Caco-2 (cell line): Measurements from ENCODE around the gene MAPK4. TPM values are rescaled to one million over a fixed set of nuclear protein-coding genes. Genes with fewer than 3 reads are reported as not detected.

Source experiments
- BruUV-seq: library from RNA; stranded (reverse); fragments of 400-500 nt; replicated peaks from 2 replicates; lab custom pipeline; 2021; lab: Mats Ljungman, UMichigan
- CTCF ChIA-PET: fragments of 300-600 bp; sonication (Branson Sonifier 250); formaldehyde crosslinking; loops from one replicate; lab custom pipeline; 2022; ENCODE audit warnings: antibody characterized with exemption; lab: Charles Lee
- POLR2A ChIA-PET: fragments of 300-600 bp; sonication (Branson Sonifier 250); formaldehyde crosslinking; loops from one replicate; lab custom pipeline; 2022; ENCODE audit warnings: antibody characterized with exemption; lab: Charles Lee
- DNase-seq, 2 experiments: peaks; one replicate each; pipeline versions ENCODE4 v3.0.0 to v3.0.0-alpha.2; 2020 to 2022
- H3K27me3 ChIP-seq: replicated peaks from 2 replicates; pipeline ENCODE4 v1.6.0; 2011; ENCODE audit warnings: low read length; ENCODE audit not compliant: control insufficient read depth, insufficient read depth
- H3K36me3 ChIP-seq: 2 replicates; pipeline ENCODE4 v1.5.1; 2011; ENCODE audit warnings: low read length; ENCODE audit not compliant: control insufficient read depth, insufficient read depth
- H3K4me1 ChIP-seq: fragments of 250-450 bp; sonication (Bioruptor Pico); 2 replicates; pipeline ENCODE4 v1.5.1; 2020; ENCODE audit warnings: mild to moderate bottlenecking
- H3K4me3 ChIP-seq: 2 replicates; pipeline ENCODE4 v1.5.1; 2011; ENCODE audit warnings: low read depth, mild to moderate bottlenecking, control low read depth, low read length
- H3K9me3 ChIP-seq: fragments of 250-450 bp; sonication (Bioruptor Pico); 2 replicates; pipeline ENCODE4 v1.5.1; 2020; ENCODE audit warnings: mild to moderate bottlenecking, moderate library complexity
- H3K27ac Mint-ChIP-seq: one replicate; pipeline ENCODE4 v1.8.0; 2022; ENCODE audit warnings: mixed read lengths; ENCODE audit not compliant: unreplicated experiment
- H3K27me3 Mint-ChIP-seq: one replicate; pipeline ENCODE4 v1.8.0; 2022; ENCODE audit warnings: mixed read lengths; ENCODE audit not compliant: insufficient read depth, unreplicated experiment
- H3K36me3 Mint-ChIP-seq: one replicate; pipeline ENCODE4 v1.8.0; 2022; ENCODE audit warnings: mild to moderate bottlenecking, mixed read lengths; ENCODE audit not compliant: insufficient read depth, unreplicated experiment
- H3K4me1 Mint-ChIP-seq: one replicate; pipeline ENCODE4 v1.8.0; 2022; ENCODE audit warnings: low read depth, mixed read lengths; ENCODE audit not compliant: unreplicated experiment
- H3K4me3 Mint-ChIP-seq: one replicate; pipeline ENCODE4 v1.8.0; 2022; ENCODE audit warnings: mild to moderate bottlenecking, moderate library complexity, mixed read lengths; ENCODE audit not compliant: unreplicated experiment
- H3K9me3 Mint-ChIP-seq: one replicate; pipeline ENCODE4 v1.8.0; 2022; ENCODE audit warnings: mixed read lengths; ENCODE audit not compliant: unreplicated experiment
- intact Hi-C: fragments of 100-400 bp; cut with micrococcal nuclease; formaldehyde crosslinking; loops from one replicate; pipeline ENCODE4 v1.10.0; 2022; ENCODE audit not compliant: unreplicated experiment
- total RNA-seq: library from RNA; stranded (reverse); gene quantifications from 2 replicates; pipeline ENCODE4 v1.2.3, GENCODE V29; 2022
- TF ChIP-seq, protein P1 (sequence below), 2 experiments: fragments of 200-600 bp in 1 of 2; IDR thresholded peaks; 1 replicate in 1 of 2; 2 replicates in 1 of 2; pipeline versions ENCODE4 v1.5.1 to v1.8.0; 2011 to 2022; ENCODE audit warnings: antibody characterized with exemption in 1 of 2, control low read depth in 1 of 2, inconsistent platforms in 1 of 2, low read depth in 1 of 2, low read length in 1 of 2, mild to moderate bottlenecking in 1 of 2, moderate library complexity in 1 of 2; ENCODE audit not compliant: insufficient read depth in 1 of 2, severe bottlenecking in 1 of 2, unreplicated experiment in 1 of 2

The MAPK4 gene
- total RNA-seq, 1 experiment from 2014 or later = 0.88 TPM

DNA sequence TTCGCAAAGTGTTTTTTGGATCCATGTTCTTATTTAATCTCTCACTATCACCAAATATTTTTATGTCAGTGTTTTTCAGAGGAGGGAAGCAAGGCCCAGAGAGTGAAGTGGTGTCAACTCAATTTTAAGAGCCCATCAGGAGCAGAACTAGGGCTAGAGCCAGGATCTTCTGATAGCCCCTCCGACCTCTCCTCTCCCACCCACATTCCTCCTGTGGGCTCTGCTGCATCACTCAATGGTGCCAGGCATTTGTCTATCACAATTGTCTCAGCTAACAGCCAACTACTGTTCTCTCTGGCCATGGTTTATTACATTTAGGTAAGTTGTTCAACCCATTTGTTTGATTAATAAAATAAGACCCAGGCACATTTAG is 68.6 kb downstream of the MAPK4 start:
- Mint-ChIP-seq H3K9me3 (no peaks in the 10 kb centered on the region), H3K27me3 (no peaks in the 10 kb centered on the region), H3K4me3 (no peak overlapping the region), H3K27ac (no peak overlapping the region), H3K4me1 (peaks cover 6% of the 10 kb centered on the region), H3K36me3 (no peaks in the 10 kb centered on the region)
- H3K36me3 ChIP-seq = no peaks in the 10 kb centered on the region
- DNase-seq = no peak
- no peaks in the 10 kb centered on the region for H3K27me3 ChIP-seq
- CTCF ChIA-PET = no interaction called here
- TF ChIP-seq, protein P1, sequence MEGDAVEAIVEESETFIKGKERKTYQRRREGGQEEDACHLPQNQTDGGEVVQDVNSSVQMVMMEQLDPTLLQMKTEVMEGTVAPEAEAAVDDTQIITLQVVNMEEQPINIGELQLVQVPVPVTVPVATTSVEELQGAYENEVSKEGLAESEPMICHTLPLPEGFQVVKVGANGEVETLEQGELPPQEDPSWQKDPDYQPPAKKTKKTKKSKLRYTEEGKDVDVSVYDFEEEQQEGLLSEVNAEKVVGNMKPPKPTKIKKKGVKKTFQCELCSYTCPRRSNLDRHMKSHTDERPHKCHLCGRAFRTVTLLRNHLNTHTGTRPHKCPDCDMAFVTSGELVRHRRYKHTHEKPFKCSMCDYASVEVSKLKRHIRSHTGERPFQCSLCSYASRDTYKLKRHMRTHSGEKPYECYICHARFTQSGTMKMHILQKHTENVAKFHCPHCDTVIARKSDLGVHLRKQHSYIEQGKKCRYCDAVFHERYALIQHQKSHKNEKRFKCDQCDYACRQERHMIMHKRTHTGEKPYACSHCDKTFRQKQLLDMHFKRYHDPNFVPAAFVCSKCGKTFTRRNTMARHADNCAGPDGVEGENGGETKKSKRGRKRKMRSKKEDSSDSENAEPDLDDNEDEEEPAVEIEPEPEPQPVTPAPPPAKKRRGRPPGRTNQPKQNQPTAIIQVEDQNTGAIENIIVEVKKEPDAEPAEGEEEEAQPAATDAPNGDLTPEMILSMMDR (IDR thresholded peaks at IDR 0.05; ENCODE audit: insufficient read depth in 1 of 2, low read depth in 1 of 2, low read length in 1 of 2, severe bottlenecking in 1 of 2, unreplicated experiment in 1 of 2) = no peak
- intact Hi-C loops = no loop called here
- H3K9me3 ChIP-seq = no peaks in the 10 kb centered on the region
- H3K4me3 ChIP-seq = no peak overlapping the region
- no peaks in the 10 kb centered on the region for H3K4me1 ChIP-seq
- POLR2A ChIA-PET = no interaction called here
- BruUV-seq = no TSS peak

DNA sequence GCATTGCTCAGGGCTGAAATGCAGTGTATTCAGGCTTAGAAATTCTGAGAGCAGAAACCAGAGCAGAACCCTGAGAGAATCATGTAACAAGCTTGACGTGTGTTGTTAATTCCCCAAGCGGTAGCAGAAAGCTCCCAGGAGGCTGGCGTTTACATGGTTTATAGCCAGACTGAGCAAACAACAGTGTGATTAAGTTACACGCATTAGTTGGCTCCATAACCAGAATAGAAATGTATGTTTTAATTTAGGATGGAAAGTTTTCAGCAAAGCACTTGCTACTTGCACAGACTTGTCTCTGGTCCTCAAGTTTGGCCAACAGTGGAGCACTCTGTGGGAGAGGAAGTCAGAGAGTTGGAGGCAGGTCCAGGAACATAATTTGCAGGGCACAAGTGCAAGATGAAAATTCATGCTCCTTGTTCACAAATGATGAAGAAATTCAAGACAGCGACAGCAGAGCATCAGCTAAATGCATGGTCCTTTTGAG is 69.3 kb downstream of the MAPK4 start:
- ChIA-PET POLR2A (no interaction called here), CTCF (no interaction called here)
- no peaks in the 10 kb centered on the region for H3K9me3 Mint-ChIP-seq
- intact Hi-C loops = no loop called here
- Histone ChIP-seq H3K4me3 (no peak overlapping the region), H3K9me3 (no peaks in the 10 kb centered on the region), H3K4me1 (no peaks in the 10 kb centered on the region), H3K36me3 (no peaks in the 10 kb centered on the region), H3K27me3 (no peaks in the 10 kb centered on the region)
- no TSS peak for BruUV-seq
- no peak for DNase-seq
- H3K36me3 Mint-ChIP-seq = no peaks in the 10 kb centered on the region
- peaks cover 6% of the 10 kb centered on the region for H3K4me1 Mint-ChIP-seq
- TF ChIP-seq, protein P1 (IDR thresholded peaks at IDR 0.05; ENCODE audit: insufficient read depth in 1 of 2, low read depth in 1 of 2, low read length in 1 of 2, severe bottlenecking in 1 of 2, unreplicated experiment in 1 of 2) = no peak
- no peak overlapping the region for H3K27ac Mint-ChIP-seq
- no peaks in the 10 kb centered on the region for H3K27me3 Mint-ChIP-seq
- no peak overlapping the region for H3K4me3 Mint-ChIP-seq

DNA sequence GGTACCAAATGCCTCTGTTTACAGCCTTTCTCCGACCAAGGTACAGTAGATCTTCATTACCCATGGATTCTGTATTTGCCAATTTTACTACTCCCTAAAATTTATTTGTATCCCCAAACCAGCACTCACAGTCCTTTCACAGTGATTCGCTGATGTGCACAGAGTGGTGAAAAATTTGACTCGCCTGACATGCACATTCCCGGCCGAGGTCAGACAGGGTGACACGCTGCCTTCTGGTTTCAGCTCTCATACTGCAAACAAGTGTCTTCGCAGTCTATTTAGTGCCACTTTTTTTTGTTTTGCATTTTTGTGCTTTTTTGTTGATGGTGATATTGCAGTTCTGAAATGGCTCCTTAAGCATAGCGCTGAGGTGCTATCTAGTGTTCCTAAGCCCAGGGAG is 71.0 kb downstream of the MAPK4 start:
- TF ChIP-seq, protein P1 (IDR thresholded peaks at IDR 0.05; ENCODE audit: insufficient read depth in 1 of 2, low read depth in 1 of 2, low read length in 1 of 2, severe bottlenecking in 1 of 2, unreplicated experiment in 1 of 2) = no peak
- intact Hi-C loops = no loop called here
- ChIA-PET POLR2A (no interaction called here), CTCF (interaction anchor here (0.9 kb wide), 1 partner anchor 121 kb away, joined by 3 read pairs; no protein-coding TSS in a partner anchor)
- H3K4me3 Mint-ChIP-seq = no peak overlapping the region
- no peaks in the 10 kb centered on the region for H3K9me3 ChIP-seq
- DNase-seq = no peak
- peaks cover 6% of the 10 kb centered on the region for H3K4me1 Mint-ChIP-seq
- H3K27me3 ChIP-seq = no peaks in the 10 kb centered on the region
- no peaks in the 10 kb centered on the region for H3K36me3 Mint-ChIP-seq
- no peak overlapping the region for H3K27ac Mint-ChIP-seq
- no peaks in the 10 kb centered on the region for H3K36me3 ChIP-seq
- no TSS peak for BruUV-seq
- H3K4me1 ChIP-seq = no peaks in the 10 kb centered on the region
- H3K4me3 ChIP-seq = no peak overlapping the region
- no peaks in the 10 kb centered on the region for H3K27me3 Mint-ChIP-seq
- no peaks in the 10 kb centered on the region for H3K9me3 Mint-ChIP-seq
